ENCODE data around the gene FEZF1. TPM values are rescaled to one million over a fixed set of nuclear protein-coding genes. Genes with fewer than 3 reads are reported as not detected.
A peak's percentile ranks its signal among the peaks of the same experiment; 100 is the strongest.

Gene FEZF1
- total and polyA plus RNA-seq, 10 of the 15 experiments (the other 5 are each of a cell fraction or from before 2014, with no cell fraction given) = not detected

GRCh38 chr7:122337011-122337410 is 32.5 kb upstream of the FEZF1 start:
- no peaks in the 10 kb centered on the region for H4K20me1 ChIP-seq (ENCODE audit: control insufficient read depth, insufficient read depth)
- RAD21 ChIA-PET (ENCODE audit: unreplicated experiment) = interaction anchor here (0.6 to 1.3 kb wide), 2 partner anchors 10 to 191 kb away, joined by 3 read pairs; no protein-coding TSS in a partner anchor
- WGBS (ENCODE audit: insufficient coverage, insufficient replicate concordance, low lambda C conversion rate, missing lambda C conversion rate) = 27% methylated on average over 2 of the region's 2 CpGs
- no peak for DNase-seq (ENCODE audit: low read depth, low spot score)
- no peak overlapping the region for H3K27ac ChIP-seq (ENCODE audit: control insufficient read depth, insufficient read depth)
- no TSS peak for BruUV-seq (replicated peaks)
- H3K9me3 ChIP-seq (replicated peaks; ENCODE audit: control insufficient read depth, insufficient read depth, low read length) = no peaks in the 10 kb centered on the region
- FAIRE-seq = no peak
- intact Hi-C loops (cut with micrococcal nuclease; ENCODE audit: unreplicated experiment) (no loop called here), in situ Hi-C loops (cut with MboI) (no loop called here)
- H3K36me3 ChIP-seq (ENCODE audit: control insufficient read depth in 2 of 2, insufficient read depth in 2 of 2, low read length in 1 of 2) = no peaks in the 10 kb centered on the region
- H3K27me3 ChIP-seq (replicated peaks in 1 of 2; ENCODE audit: control insufficient read depth in 2 of 2, insufficient read depth in 2 of 2, low read length in 1 of 2) = no peaks in the 10 kb centered on the region
- no peak overlapping the region for H3K9ac ChIP-seq (ENCODE audit: control insufficient read depth, insufficient read depth, low read length)
- H3K79me2 ChIP-seq (ENCODE audit: control insufficient read depth, insufficient read depth, low read length) = no peaks in the 10 kb centered on the region
- no peak overlapping the region for H2AFZ ChIP-seq (ENCODE audit: control insufficient read depth, low read depth, low read length)
- H3K4me3 ChIP-seq = no peak overlapping the region
- no peak for TF ChIP-seq HDAC6 (IDR thresholded peaks at IDR 0.05; ENCODE audit: unreplicated experiment)
- TF ChIP-seq BMI1 (IDR thresholded peaks at IDR 0.05; ENCODE audit: borderline replicate concordance) = no peak
- TF ChIP-seq MTA2 (IDR thresholded peaks at IDR 0.05; ENCODE audit: low read depth) = peak; percentile 29; the same call in 1 of the 2 replicates
- no peaks in the 10 kb centered on the region for H3K4me1 ChIP-seq (ENCODE audit: control insufficient read depth, insufficient read depth, low read length)
- no peak for ATAC-seq
- CTCF ChIA-PET = interaction anchor here (0.5 to 2.0 kb wide), 6 partner anchors 8 to 122 kb away, joined by 3 to 7 read pairs (median 3); no protein-coding TSS in a partner anchor
- SMC1A ChIA-PET (ENCODE audit: uncharacterized antibody, unreplicated experiment) = interaction anchor here (1.0 to 2.0 kb wide), 3 partner anchors 9 to 28 kb away, joined by 4 to 8 read pairs (median 4); no protein-coding TSS in a partner anchor
- no peak overlapping the region for H3K4me2 ChIP-seq (ENCODE audit: control insufficient read depth, insufficient read depth)
- POLR2A ChIA-PET = interaction anchor here (0.7 to 1.1 kb wide), 2 partner anchors 11 to 150 kb away, joined by 3 to 5 read pairs; no protein-coding TSS in a partner anchor

DNA sequence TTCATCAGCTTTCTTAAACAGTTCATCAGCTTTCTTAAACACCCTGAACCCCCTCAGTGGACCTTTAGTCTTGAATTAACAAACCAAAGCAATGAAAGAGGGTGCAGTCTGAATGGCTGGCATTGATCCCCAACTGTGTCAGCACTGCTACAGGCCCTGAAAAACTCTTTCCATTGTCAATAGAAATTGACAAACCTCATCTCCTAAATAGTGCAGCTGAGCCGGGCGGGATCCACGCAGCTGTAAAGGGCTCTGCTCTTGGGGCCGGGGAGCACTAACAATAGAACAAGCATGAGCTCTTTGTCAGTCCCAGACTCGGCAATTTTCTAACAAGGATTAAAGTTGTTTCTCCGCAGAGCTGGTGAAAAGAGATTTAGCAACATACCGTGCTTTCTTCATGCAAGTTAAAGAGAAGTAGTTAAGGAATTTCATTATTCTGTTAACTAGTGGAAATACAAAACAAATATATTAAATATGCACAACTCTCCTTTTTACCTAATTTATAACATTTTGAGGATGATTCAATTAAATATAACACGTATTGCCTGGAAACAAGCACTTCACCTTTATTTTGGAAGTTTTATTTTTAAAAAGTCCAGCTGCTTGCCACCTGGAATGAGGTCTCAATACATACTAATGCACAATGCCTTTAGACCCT is 24.7 kb upstream of the FEZF1 start:
- no peak overlapping the region for H3K9ac ChIP-seq (ENCODE audit: control insufficient read depth, insufficient read depth, low read length)
- no peak overlapping the region for H3K4me3 ChIP-seq
- FAIRE-seq = no peak
- no peaks in the 10 kb centered on the region for H3K79me2 ChIP-seq (ENCODE audit: control insufficient read depth, insufficient read depth, low read length)
- H3K9me3 ChIP-seq (replicated peaks; ENCODE audit: control insufficient read depth, insufficient read depth, low read length) = no peaks in the 10 kb centered on the region
- H4K20me1 ChIP-seq (ENCODE audit: control insufficient read depth, insufficient read depth) = no peaks in the 10 kb centered on the region
- SMC1A ChIA-PET (ENCODE audit: uncharacterized antibody, unreplicated experiment) = interaction anchor here (1.5 kb wide), 1 partner anchor 187 kb away, joined by 4 read pairs; no protein-coding TSS in a partner anchor
- intact Hi-C loops (cut with micrococcal nuclease; ENCODE audit: unreplicated experiment) (no loop called here), in situ Hi-C loops (cut with MboI) (no loop called here)
- POLR2A ChIA-PET = no interaction called here
- no peak overlapping the region for H3K4me2 ChIP-seq (ENCODE audit: control insufficient read depth, insufficient read depth)
- no peaks in the 10 kb centered on the region for H3K36me3 ChIP-seq (ENCODE audit: control insufficient read depth in 2 of 2, insufficient read depth in 2 of 2, low read length in 1 of 2)
- no peak for DNase-seq (ENCODE audit: low read depth, low spot score)
- BruUV-seq (replicated peaks) = no TSS peak
- CTCF ChIA-PET = interaction anchor here (0.9 to 2.1 kb wide), 6 partner anchors 9 to 204 kb away, joined by 3 to 6 read pairs (median 4); no protein-coding TSS in a partner anchor
- WGBS (ENCODE audit: insufficient coverage, insufficient replicate concordance, low lambda C conversion rate, missing lambda C conversion rate) = 66% methylated on average over 8 of the region's 8 CpGs
- RAD21 ChIA-PET (ENCODE audit: unreplicated experiment) = interaction anchor here (1.3 kb wide), 1 partner anchor 199 kb away, joined by 3 read pairs; no protein-coding TSS in a partner anchor
- no peak overlapping the region for H2AFZ ChIP-seq (ENCODE audit: control insufficient read depth, low read depth, low read length)
- no peak overlapping the region for H3K27ac ChIP-seq (ENCODE audit: control insufficient read depth, insufficient read depth)
- peaks cover 0 to 2% of the 10 kb centered on the region in 2 experiments; a peak in 2 of 4 replicates for H3K27me3 ChIP-seq (replicated peaks in 1 of 2; ENCODE audit: control insufficient read depth in 2 of 2, insufficient read depth in 2 of 2, low read length in 1 of 2)
- ATAC-seq = no peak; the same call in 2 of the 3 replicates
- no peaks in the 10 kb centered on the region for H3K4me1 ChIP-seq (ENCODE audit: control insufficient read depth, insufficient read depth, low read length)
- TF ChIP-seq, protein P1, sequence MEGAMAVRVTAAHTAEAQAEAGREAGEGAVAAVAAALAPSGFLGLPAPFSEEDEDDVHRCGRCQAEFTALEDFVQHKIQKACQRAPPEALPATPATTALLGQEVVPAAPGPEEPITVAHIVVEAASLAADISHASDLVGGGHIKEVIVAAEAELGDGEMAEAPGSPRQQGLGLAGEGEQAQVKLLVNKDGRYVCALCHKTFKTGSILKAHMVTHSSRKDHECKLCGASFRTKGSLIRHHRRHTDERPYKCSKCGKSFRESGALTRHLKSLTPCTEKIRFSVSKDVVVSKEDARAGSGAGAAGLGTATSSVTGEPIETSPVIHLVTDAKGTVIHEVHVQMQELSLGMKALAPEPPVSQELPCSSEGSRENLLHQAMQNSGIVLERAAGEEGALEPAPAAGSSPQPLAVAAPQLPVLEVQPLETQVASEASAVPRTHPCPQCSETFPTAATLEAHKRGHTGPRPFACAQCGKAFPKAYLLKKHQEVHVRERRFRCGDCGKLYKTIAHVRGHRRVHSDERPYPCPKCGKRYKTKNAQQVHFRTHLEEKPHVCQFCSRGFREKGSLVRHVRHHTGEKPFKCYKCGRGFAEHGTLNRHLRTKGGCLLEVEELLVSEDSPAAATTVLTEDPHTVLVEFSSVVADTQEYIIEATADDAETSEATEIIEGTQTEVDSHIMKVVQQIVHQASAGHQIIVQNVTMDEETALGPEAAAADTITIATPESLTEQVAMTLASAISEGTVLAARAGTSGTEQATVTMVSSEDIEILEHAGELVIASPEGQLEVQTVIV (IDR thresholded peaks at IDR 0.05; ENCODE audit: borderline replicate concordance, partially characterized antibody) = no peak
- TF ChIP-seq MEF2B (IDR thresholded peaks at IDR 0.05; ENCODE audit: partially characterized antibody, poor library complexity, severe bottlenecking) = no peak
- TF ChIP-seq, protein P2, sequence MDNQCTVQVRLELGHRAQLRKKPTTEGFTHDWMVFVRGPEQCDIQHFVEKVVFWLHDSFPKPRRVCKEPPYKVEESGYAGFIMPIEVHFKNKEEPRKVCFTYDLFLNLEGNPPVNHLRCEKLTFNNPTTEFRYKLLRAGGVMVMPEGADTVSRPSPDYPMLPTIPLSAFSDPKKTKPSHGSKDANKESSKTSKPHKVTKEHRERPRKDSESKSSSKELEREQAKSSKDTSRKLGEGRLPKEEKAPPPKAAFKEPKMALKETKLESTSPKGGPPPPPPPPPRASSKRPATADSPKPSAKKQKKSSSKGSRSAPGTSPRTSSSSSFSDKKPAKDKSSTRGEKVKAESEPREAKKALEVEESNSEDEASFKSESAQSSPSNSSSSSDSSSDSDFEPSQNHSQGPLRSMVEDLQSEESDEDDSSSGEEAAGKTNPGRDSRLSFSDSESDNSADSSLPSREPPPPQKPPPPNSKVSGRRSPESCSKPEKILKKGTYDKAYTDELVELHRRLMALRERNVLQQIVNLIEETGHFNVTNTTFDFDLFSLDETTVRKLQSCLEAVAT (IDR thresholded peaks at IDR 0.05) = no peak
- TF ChIP-seq NFYA (IDR thresholded peaks at IDR 0.05; ENCODE audit: borderline replicate concordance, low read depth, low read length) = no peak
- TF ChIP-seq MYC (IDR thresholded peaks at IDR 0.05; ENCODE audit: insufficient read depth, insufficient read length, insufficient replicate concordance, low read length, severe bottlenecking) = no peak
- TF ChIP-seq MTA2 (IDR thresholded peaks at IDR 0.05; ENCODE audit: low read depth) = no peak
- TF ChIP-seq CBFB (IDR thresholded peaks at IDR 0.05; ENCODE audit: low read depth) = no peak
- TF ChIP-seq FOS (IDR thresholded peaks at IDR 0.05; ENCODE audit: borderline replicate concordance, extremely low read depth, insufficient read length) = no peak

Measured in GM12878 (cell line).